Astrocyte (in vitro differentiated cells and primary cell): ENCODE results near the gene TMEM120B. TPM values are rescaled to one million over a fixed set of nuclear protein-coding genes. Genes with fewer than 3 reads are reported as not detected.

ENCODE experiments used
- DNase-seq: peaks from one replicate; pipeline ENCODE4 v3.0.0-alpha.2; 2010; ENCODE audit warnings: low read depth
- FAIRE-seq: peaks from 2 replicates; lab custom pipeline; 2011; peaks lifted over from hg19 to GRCh38; lab: Jason Lieb, UNC
- H2AFZ ChIP-seq: 2 replicates; pipeline ENCODE4 v1.6.0; 2012; ENCODE audit warnings: low read depth, low read length, inconsistent platforms
- H3K27ac ChIP-seq: 2 replicates; pipeline ENCODE4 v1.5.1; 2011; ENCODE audit warnings: low read depth, low read length, inconsistent platforms
- H3K27me3 ChIP-seq: 2 replicates; pipeline ENCODE4 v1.6.0; 2011; ENCODE audit warnings: low read length, inconsistent platforms; ENCODE audit not compliant: insufficient read depth
- H3K36me3 ChIP-seq: 2 replicates; pipeline ENCODE4 v1.5.1; 2011; ENCODE audit warnings: low read length, inconsistent platforms; ENCODE audit not compliant: insufficient read depth
- H3K4me1 ChIP-seq: 2 replicates; pipeline ENCODE4 v1.5.1; 2011; ENCODE audit warnings: low read length, inconsistent platforms; ENCODE audit not compliant: insufficient read depth
- H3K4me2 ChIP-seq: 2 replicates; pipeline ENCODE4 v1.6.0; 2012; ENCODE audit warnings: low read length, inconsistent platforms
- H3K4me3 ChIP-seq: 2 replicates; pipeline ENCODE4 v1.5.1; 2011; ENCODE audit warnings: low read depth, mild to moderate bottlenecking, low read length, inconsistent platforms; ENCODE audit not compliant: insufficient read depth
- H3K79me2 ChIP-seq: 2 replicates; pipeline ENCODE4 v1.6.0; 2012; ENCODE audit warnings: mild to moderate bottlenecking, low read length, inconsistent platforms; ENCODE audit not compliant: insufficient read depth
- H3K9ac ChIP-seq: 2 replicates; pipeline ENCODE4 v1.6.0; 2012; ENCODE audit warnings: mild to moderate bottlenecking, low read length, inconsistent platforms
- H3K9me3 ChIP-seq: 2 replicates; pipeline ENCODE4 v1.5.1; 2012; ENCODE audit warnings: low read depth, mild to moderate bottlenecking, low read length, inconsistent platforms; ENCODE audit not compliant: insufficient read depth
- H4K20me1 ChIP-seq: 2 replicates; pipeline ENCODE4 v1.6.0; 2012; ENCODE audit warnings: low read length, inconsistent platforms; ENCODE audit not compliant: insufficient read depth
- H3K27ac Mint-ChIP-seq: one replicate; pipeline ENCODE4 v1.8.0; 2021; ENCODE audit warnings: mild to moderate bottlenecking, mixed read lengths; ENCODE audit not compliant: unreplicated experiment
- H3K27me3 Mint-ChIP-seq: one replicate; pipeline ENCODE4 v1.8.0; 2021; ENCODE audit warnings: low read depth, mixed read lengths; ENCODE audit not compliant: unreplicated experiment
- H3K36me3 Mint-ChIP-seq: one replicate; pipeline ENCODE4 v1.8.0; 2021; ENCODE audit warnings: low read depth, mixed read lengths; ENCODE audit not compliant: unreplicated experiment
- H3K4me1 Mint-ChIP-seq: one replicate; pipeline ENCODE4 v1.8.0; 2021; ENCODE audit warnings: low read depth, mixed read lengths; ENCODE audit not compliant: unreplicated experiment
- H3K4me3 Mint-ChIP-seq: one replicate; pipeline ENCODE4 v1.8.0; 2021; ENCODE audit warnings: mild to moderate bottlenecking, moderate library complexity, mixed read lengths; ENCODE audit not compliant: unreplicated experiment
- H3K9me3 Mint-ChIP-seq: one replicate; pipeline ENCODE4 v1.8.0; 2021; ENCODE audit warnings: mild to moderate bottlenecking, mixed read lengths; ENCODE audit not compliant: unreplicated experiment
- EZH2 ChIP-seq: IDR thresholded peaks from 2 replicates; pipeline ENCODE4 v1.6.1; 2012; ENCODE audit warnings: mild to moderate bottlenecking, low read length, inconsistent platforms; ENCODE audit not compliant: insufficient read depth
- total RNA-seq: library from RNA; stranded (reverse); gene quantifications from 2 replicates; pipeline ENCODE4 v1.2.1, GENCODE V29; 2021
- TF ChIP-seq, protein P1 (sequence below): IDR thresholded peaks from 2 replicates; pipeline ENCODE4 v1.5.1; 2011; ENCODE audit warnings: low read depth, mild to moderate bottlenecking, inconsistent platforms, low read length, moderate library complexity; ENCODE audit not compliant: insufficient read depth

TMEM120B gene
- total RNA-seq, 1 donor from 2014 or later: 36.0 TPM

- H3K4me1 ChIP-seq: no peaks in the 10 kb centered on the region
Measured at GRCh38 chr12:121731473-121731872, 18.9 kb downstream of the TMEM120B start.

GRCh38 chr12:121733849-121734248, 21.3 kb downstream of the TMEM120B start:
- Histone ChIP-seq H4K20me1 (peaks cover 19% of the 10 kb centered on the region), H2AFZ (no peak overlapping the region), H3K27ac (no peak overlapping the region), H3K36me3 (no peaks in the 10 kb centered on the region), H3K27me3 (no peaks in the 10 kb centered on the region), H3K4me1 (no peaks in the 10 kb centered on the region), H3K9ac (no peak overlapping the region), H3K4me2 (no peak overlapping the region), H3K79me2 (peaks cover 3% of the 10 kb centered on the region), H3K9me3 (no peaks in the 10 kb centered on the region), H3K4me3 (no peak overlapping the region)
- peaks cover 6% of the 10 kb centered on the region for H3K36me3 Mint-ChIP-seq
- H3K9me3 Mint-ChIP-seq: no peaks in the 10 kb centered on the region
- no peak overlapping the region for H3K4me3 Mint-ChIP-seq
- no peaks in the 10 kb centered on the region for H3K4me1 Mint-ChIP-seq
- no peak for TF ChIP-seq EZH2
- TF ChIP-seq, protein P1, sequence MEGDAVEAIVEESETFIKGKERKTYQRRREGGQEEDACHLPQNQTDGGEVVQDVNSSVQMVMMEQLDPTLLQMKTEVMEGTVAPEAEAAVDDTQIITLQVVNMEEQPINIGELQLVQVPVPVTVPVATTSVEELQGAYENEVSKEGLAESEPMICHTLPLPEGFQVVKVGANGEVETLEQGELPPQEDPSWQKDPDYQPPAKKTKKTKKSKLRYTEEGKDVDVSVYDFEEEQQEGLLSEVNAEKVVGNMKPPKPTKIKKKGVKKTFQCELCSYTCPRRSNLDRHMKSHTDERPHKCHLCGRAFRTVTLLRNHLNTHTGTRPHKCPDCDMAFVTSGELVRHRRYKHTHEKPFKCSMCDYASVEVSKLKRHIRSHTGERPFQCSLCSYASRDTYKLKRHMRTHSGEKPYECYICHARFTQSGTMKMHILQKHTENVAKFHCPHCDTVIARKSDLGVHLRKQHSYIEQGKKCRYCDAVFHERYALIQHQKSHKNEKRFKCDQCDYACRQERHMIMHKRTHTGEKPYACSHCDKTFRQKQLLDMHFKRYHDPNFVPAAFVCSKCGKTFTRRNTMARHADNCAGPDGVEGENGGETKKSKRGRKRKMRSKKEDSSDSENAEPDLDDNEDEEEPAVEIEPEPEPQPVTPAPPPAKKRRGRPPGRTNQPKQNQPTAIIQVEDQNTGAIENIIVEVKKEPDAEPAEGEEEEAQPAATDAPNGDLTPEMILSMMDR: no peak
- no peaks in the 10 kb centered on the region for H3K27me3 Mint-ChIP-seq
- no peak for DNase-seq
- FAIRE-seq: no peak
- H3K27ac Mint-ChIP-seq: no peak overlapping the region

More at GRCh38 chr12:121731473-121731872, 18.9 kb downstream of the TMEM120B start:
- no peaks in the 10 kb centered on the region for H3K27me3 ChIP-seq
- DNase-seq (no peak), FAIRE-seq (no peak)
- no peak overlapping the region for H3K4me3 ChIP-seq
- no peak overlapping the region for H3K4me2 ChIP-seq
- H3K4me3 Mint-ChIP-seq: no peak overlapping the region
- H3K36me3 ChIP-seq: no peaks in the 10 kb centered on the region
- H3K27ac Mint-ChIP-seq: no peak overlapping the region
- no peak overlapping the region for H3K9ac ChIP-seq
- TF ChIP-seq, protein P1: no peak
- TF ChIP-seq EZH2: no peak
- no peaks in the 10 kb centered on the region for H3K9me3 ChIP-seq
- no peak overlapping the region for H3K27ac ChIP-seq
- H3K4me1 Mint-ChIP-seq: no peaks in the 10 kb centered on the region
- H3K9me3 Mint-ChIP-seq: no peaks in the 10 kb centered on the region
- peaks cover 2% of the 10 kb centered on the region for H3K36me3 Mint-ChIP-seq
- H4K20me1 ChIP-seq: peaks cover 13% of the 10 kb centered on the region
- H3K27me3 Mint-ChIP-seq: no peaks in the 10 kb centered on the region
- no peak overlapping the region for H2AFZ ChIP-seq
- H3K79me2 ChIP-seq: peaks cover 5% of the 10 kb centered on the region

- no peak for TF ChIP-seq EZH2
- TF ChIP-seq, protein P1: no peak
- no peak for DNase-seq
- Histone ChIP-seq H3K27me3 (no peaks in the 10 kb centered on the region), H3K9me3 (no peaks in the 10 kb centered on the region), H3K4me3 (no peak overlapping the region), H4K20me1 (peaks cover 15% of the 10 kb centered on the region), H3K27ac (no peak overlapping the region), H3K4me1 (no peaks in the 10 kb centered on the region), H3K36me3 (no peaks in the 10 kb centered on the region), H3K4me2 (no peak overlapping the region), H2AFZ (no peak overlapping the region), H3K79me2 (no peaks in the 10 kb centered on the region), H3K9ac (no peak overlapping the region)
- peaks cover 4% of the 10 kb centered on the region for H3K4me1 Mint-ChIP-seq
- H3K27me3 Mint-ChIP-seq: no peaks in the 10 kb centered on the region
- H3K27ac Mint-ChIP-seq: no peak overlapping the region
- no peak overlapping the region for H3K4me3 Mint-ChIP-seq
- H3K36me3 Mint-ChIP-seq: peaks cover 8% of the 10 kb centered on the region
- no peak for FAIRE-seq
- H3K9me3 Mint-ChIP-seq: no peaks in the 10 kb centered on the region
Measured at GRCh38 chr12:121738340-121738858, 25.8 kb downstream of the TMEM120B start.
